Pancreas (tissue), 10 donors: Measurements from ENCODE around the gene URM1. TPM values are rescaled to one million over a fixed set of nuclear protein-coding genes. Genes with fewer than 3 reads are reported as not detected.

Experiments used
- ATAC-seq, 4 donors: fragments of 200-7000 bp; cut with Tn5 transposase; one replicate each; pipeline versions ENCODE4 v1.8.0 to v1.9.1; 2020; ENCODE audit warnings: mild to moderate bottlenecking in 4 of 4, moderate library complexity in 4 of 4
- DNase-seq, 6 donors: peaks; one replicate each; pipeline ENCODE4 v3.0.0-alpha.2; 2020
- FAIRE-seq: peaks from 2 replicates; lab custom pipeline; 2012; peaks lifted over from hg19 to GRCh38; lab: Jason Lieb, UNC
- H3K27ac ChIP-seq, 4 donors: fragments of 200-600 bp; sonication (generic); 1 replicate in 3 of 4; 2 replicates in 1 of 4; pipeline versions ENCODE4 v1.5.0 to v1.8.0; 2020
- H3K27me3 ChIP-seq, 4 donors: fragments of 200-600 bp; one replicate each; pipeline ENCODE4 v1.8.0; 2021
- H3K36me3 ChIP-seq, 3 donors: fragments of 200-600 bp; sonication (generic) in 1 of 3; one replicate each; pipeline versions ENCODE4 v1.5.0 to v1.8.0; 2020 to 2021
- H3K4me1 ChIP-seq, 3 donors: fragments of 200-600 bp; one replicate each; pipeline ENCODE4 v1.8.0; 2021
- H3K4me3 ChIP-seq, 4 donors: fragments of 200-600 bp; sonication (generic) in 2 of 4; one replicate each; pipeline versions ENCODE4 v1.5.0 to v1.8.0; 2020 to 2021
- H3K9me3 ChIP-seq, 4 donors: fragments of 200-600 bp; one replicate each; pipeline ENCODE4 v1.8.0; 2021
- CTCF ChIP-seq, 4 donors: fragments of 200-600 bp; sonication (generic) in 3 of 4; IDR thresholded peaks; one replicate each; pipeline versions ENCODE4 v1.5.0 to v1.8.0; 2021; ENCODE audit warnings: antibody characterized with exemption in 4 of 4
- WGBS, 2 donors: extraction: QIAGEN DNeasy Blood & Tissue Kit; methylation state at CpG; one replicate each; pipeline ENCODE4 v1.1.7; 2013; 5-methylcytosine and 5-hydroxymethylcytosine counted together
- intact Hi-C, 3 donors: fragments of 100-400 bp; cut with DNase I; formaldehyde crosslinking; loops; one replicate each; pipeline versions ENCODE4 v1.11.1 to v1.14.2; 2022
- polyA plus RNA-seq, 2 donors: library from polyadenylated mRNA; stranded (reverse); fragments of 200-250 nt; gene quantifications; one replicate each; pipeline ENCODE4 v1.2.3, GENCODE V29; 2013
- total RNA-seq, 6 donors: library from RNA; stranded (reverse); fragmentation: NEBNext Ultra II Directional in 4 of 6; extraction: Animal tissue kit (Norgen Biotek cat#: 25700) in 4 of 6; gene quantifications; one replicate each; pipeline versions ENCODE4 v1.2.1 to v1.2.4, GENCODE V29; 2021 to 2023
- donor health status: healthy with polysubstance abuse.
- donor health status: DM: no; HTN: no; CAD: no; lungs with moderate emphysema.
- donor health status: DM: no; HTN: no; CAD: no.
- donor health status: control.
- donor health status: control.
- donor health status: Bipolar disorder and iron deficiency.
- donor health status: DM: yes; HTN: yes; CAD: no.
- donor health status: DM: no; HTN: no; CAD: no.
- donor health status: DM: no; HTN: no; CAD: no.
- donor health status: DM: yes; HTN: yes; CAD: no.

URM1 gene
- total and polyA plus RNA-seq, 8 donors: 18.5 to 46.1 (median 33.4) TPM

- Histone ChIP-seq H3K4me1 (no peaks in the 10 kb centered on the region), H3K4me3 (no peak overlapping the region), H3K36me3 (peaks cover 0 to 12% (median 3%) of the 10 kb centered on the region in 3 donors), H3K27me3 (no peaks in the 10 kb centered on the region), H3K9me3 (no peaks in the 10 kb centered on the region), H3K27ac (no peak overlapping the region)
- DNase-seq (no peak), FAIRE-seq (no peak), ATAC-seq (no peak)
- 51 to 57% methylated on average over 9 of the region's 9 CpGs for WGBS, 2 donors
- no peak for TF ChIP-seq CTCF (IDR thresholded peaks at IDR 0.05)
- intact Hi-C loops: no loop called here
Measured at GRCh38 chr9:128394379-128395168, 23.4 kb downstream of the URM1 start.

GRCh38 chr9:128396970-128397613, 25.9 kb downstream of the URM1 start:
- Histone ChIP-seq H3K4me3 (no peak overlapping the region), H3K9me3 (no peaks in the 10 kb centered on the region), H3K27ac (no peak overlapping the region), H3K27me3 (no peaks in the 10 kb centered on the region), H3K4me1 (no peaks in the 10 kb centered on the region), H3K36me3 (peaks cover 0 to 7% (median 0%) of the 10 kb centered on the region in 3 donors)
- no peak for FAIRE-seq
- DNase-seq: no peak
- WGBS, 2 donors: 6 to 7% methylated on average over 19 of the region's 19 CpGs
- intact Hi-C loops: no loop called here
- TF ChIP-seq CTCF (IDR thresholded peaks at IDR 0.05): no peak
- ATAC-seq: peak in 3 of 4 donors; percentile 24 to 67 (median 44)

DNA sequence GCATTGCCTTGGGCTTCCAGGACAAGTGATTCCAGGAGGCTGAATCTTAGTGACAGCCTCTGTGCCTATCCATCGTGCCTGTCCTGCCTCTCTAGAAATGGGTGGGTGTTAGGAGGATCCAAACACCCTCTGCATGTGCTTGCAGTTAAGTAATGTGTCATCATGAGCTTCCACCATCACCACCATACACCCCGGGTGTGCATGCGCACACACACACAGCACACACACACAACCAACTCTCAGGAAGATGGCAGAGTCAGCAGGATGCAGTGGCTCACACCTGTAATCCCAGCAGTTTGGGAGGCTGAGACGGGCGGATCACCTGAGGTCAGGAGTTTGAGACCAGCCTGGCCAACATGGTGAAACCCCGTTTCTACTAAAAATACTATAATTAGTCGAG, 26.7 kb downstream of the URM1 start:
- Histone ChIP-seq H3K4me1 (no peaks in the 10 kb centered on the region), H3K4me3 (no peak overlapping the region), H3K27me3 (no peaks in the 10 kb centered on the region), H3K9me3 (no peaks in the 10 kb centered on the region), H3K27ac (no peak overlapping the region), H3K36me3 (peaks cover 0 to 3% (median 0%) of the 10 kb centered on the region in 3 donors)
- 50 to 55% methylated on average over 7 of the region's 7 CpGs for WGBS, 2 donors
- ATAC-seq: no peak
- TF ChIP-seq CTCF (IDR thresholded peaks at IDR 0.05): no peak
- intact Hi-C loops: no loop called here
- no peak for DNase-seq
- no peak for FAIRE-seq

- intact Hi-C loops: no loop called here
- no peaks in the 10 kb centered on the region for H3K9me3 ChIP-seq
- DNase-seq: no peak
- no peak for ATAC-seq
- no peaks in the 10 kb centered on the region for H3K27me3 ChIP-seq
- WGBS, 2 donors: 59 to 73% methylated on average over 3 of the region's 3 CpGs
- no peaks in the 10 kb centered on the region for H3K36me3 ChIP-seq
- no peak for TF ChIP-seq CTCF (IDR thresholded peaks at IDR 0.05)
- no peak for FAIRE-seq
- no peak overlapping the region for H3K27ac ChIP-seq
- no peak overlapping the region for H3K4me3 ChIP-seq
- H3K4me1 ChIP-seq: no peaks in the 10 kb centered on the region
Measured at GRCh38 chr9:128399861-128400260, 28.7 kb downstream of the URM1 start.

GRCh38 chr9:128404560-128404959, 33.4 kb downstream of the URM1 start:
- no peak overlapping the region for H3K27ac ChIP-seq
- FAIRE-seq: no peak

More at GRCh38 chr9:128404560-128404959, 33.4 kb downstream of the URM1 start:
- H3K9me3 ChIP-seq: no peaks in the 10 kb centered on the region
- 71 to 73% methylated on average over 5 of the region's 5 CpGs for WGBS, 2 donors
- ATAC-seq (no peak), DNase-seq (no peak)
- no peaks in the 10 kb centered on the region for H3K36me3 ChIP-seq
- intact Hi-C loops: no loop called here
- H3K4me1 ChIP-seq: no peaks in the 10 kb centered on the region
- no peaks in the 10 kb centered on the region for H3K27me3 ChIP-seq
- no peak overlapping the region for H3K4me3 ChIP-seq
- no peak for TF ChIP-seq CTCF (IDR thresholded peaks at IDR 0.05)
